Neural cell (in vitro differentiated cells): Measurements from ENCODE around the gene PACC1. TPM values are rescaled to one million over a fixed set of nuclear protein-coding genes. Genes with fewer than 3 reads are reported as not detected.

ENCODE experiments used
- H2AFZ ChIP-seq: fragments of 200-600, 300-800 bp; sonication (generic), shearing (Covaris generic); 2 replicates; pipeline ENCODE4 v1.6.0; 2014; ENCODE audit warnings: low read depth, mild to moderate bottlenecking, antibody characterized with exemption, low read length, moderate library complexity
- H3F3A ChIP-seq: fragments of 200-600 bp; shearing (Covaris generic); 2 replicates; pipeline ENCODE4 v1.6.1; 2016; ENCODE audit warnings: mild to moderate bottlenecking, moderate library complexity, mixed read lengths, antibody characterized with exemption, low read length; ENCODE audit not compliant: insufficient read depth, poor library complexity, severe bottlenecking
- H3K27ac ChIP-seq: fragments of 200-600, 300-800 bp; sonication (generic), shearing (Covaris generic); 2 replicates; pipeline ENCODE4 v1.5.1; 2014; ENCODE audit warnings: mild to moderate bottlenecking, low read length, moderate library complexity
- H3K27me3 ChIP-seq: fragments of 300-800, 200-600 bp; sonication (generic), shearing (Covaris generic); 2 replicates; pipeline ENCODE4 v1.6.0; 2014; ENCODE audit warnings: mild to moderate bottlenecking, low read depth, low read length, moderate library complexity; ENCODE audit not compliant: insufficient read depth
- H3K36me3 ChIP-seq: fragments of 300-800, 200-600 bp; sonication (generic), shearing (Covaris generic); 2 replicates; pipeline ENCODE4 v1.5.1; 2014; ENCODE audit warnings: mild to moderate bottlenecking, antibody characterized with exemption, low read length, moderate library complexity; ENCODE audit not compliant: insufficient read depth
- H3K4me2 ChIP-seq: fragments of 300-800, 200-600 bp; sonication (generic), shearing (Covaris generic); 2 replicates; pipeline ENCODE4 v1.6.0; 2014; ENCODE audit warnings: mild to moderate bottlenecking, low read length
- H3K4me3 ChIP-seq: fragments of 300-800, 200-600 bp; sonication (generic), shearing (Covaris generic); 2 replicates; pipeline ENCODE4 v1.5.1; 2014; ENCODE audit warnings: mild to moderate bottlenecking, low read length, moderate library complexity
- H3K79me2 ChIP-seq: fragments of 200-600 bp; shearing (Covaris generic); replicated peaks from 2 replicates; pipeline ENCODE4 v1.6.0; 2014; ENCODE audit warnings: mild to moderate bottlenecking, low read length, moderate library complexity; ENCODE audit not compliant: insufficient read depth
- H3K9ac ChIP-seq: fragments of 300-800, 200-600 bp; sonication (generic), shearing (Covaris generic); 2 replicates; pipeline ENCODE4 v1.6.1; 2016; ENCODE audit warnings: mild to moderate bottlenecking, low read length, mixed read lengths
- H3K9me2 ChIP-seq: fragments of 200-600 bp; shearing (Covaris generic); 2 replicates; pipeline ENCODE4 v1.6.1; 2016; ENCODE audit warnings: mild to moderate bottlenecking, low read length, mixed read lengths; ENCODE audit not compliant: insufficient read depth
- H3K9me3 ChIP-seq: fragments of 200-600, 300-800 bp; sonication (generic), shearing (Covaris generic); 2 replicates; pipeline ENCODE4 v1.6.1; 2016; ENCODE audit warnings: mild to moderate bottlenecking, mixed run types, low read length, moderate library complexity, mixed read lengths
- H4K20me1 ChIP-seq: fragments of 200-600 bp; shearing (Covaris generic); 2 replicates; pipeline ENCODE4 v1.6.1; 2016; ENCODE audit warnings: mild to moderate bottlenecking, mixed run types; ENCODE audit not compliant: insufficient read depth
- CTCF ChIP-seq: fragments of 450-650 bp; IDR thresholded peaks from 2 replicates; pipeline ENCODE4 v1.5.1; 2014; ENCODE audit warnings: antibody characterized with exemption, mild to moderate bottlenecking, moderate library complexity; ENCODE audit not compliant: poor library complexity, severe bottlenecking
- EP300 ChIP-seq: fragments of 450-650 bp; conservative IDR thresholded peaks from 2 replicates; pipeline ENCODE4 v1.6.1; 2014; ENCODE audit warnings: antibody characterized with exemption, mild to moderate bottlenecking, moderate library complexity; ENCODE audit not compliant: poor library complexity, severe bottlenecking
- EZH2 ChIP-seq: fragments of 200-600, 300-800 bp; shearing (Covaris generic), sonication (generic); IDR thresholded peaks from 2 replicates; pipeline ENCODE4 v1.6.1; 2014; ENCODE audit warnings: antibody characterized with exemption, low read length, borderline replicate concordance, mild to moderate bottlenecking; ENCODE audit not compliant: insufficient read depth, poor library complexity, severe bottlenecking
- MXI1 ChIP-seq: fragments of 450-650 bp; conservative IDR thresholded peaks from 2 replicates; pipeline ENCODE4 v1.6.1; 2014; ENCODE audit warnings: antibody characterized with exemption, mild to moderate bottlenecking; ENCODE audit not compliant: poor library complexity, severe bottlenecking
- POLR2AphosphoS5 ChIP-seq: IDR thresholded peaks from 2 replicates; pipeline ENCODE4 v1.6.1; 2012
- RAD21 ChIP-seq: fragments of 450-650 bp; conservative IDR thresholded peaks from 2 replicates; pipeline ENCODE4 v1.6.1; 2014; ENCODE audit warnings: antibody characterized with exemption, mild to moderate bottlenecking, moderate library complexity
- REST ChIP-seq: IDR thresholded peaks from 2 replicates; pipeline ENCODE4 v1.6.1; 2012; ENCODE audit warnings: borderline replicate concordance
- SMC3 ChIP-seq: fragments of 450-650 bp; conservative IDR thresholded peaks from 2 replicates; pipeline ENCODE4 v1.6.1; 2014; ENCODE audit warnings: antibody characterized with exemption, mild to moderate bottlenecking, moderate library complexity; ENCODE audit not compliant: poor library complexity
- TAF1 ChIP-seq: IDR thresholded peaks from 2 replicates; pipeline ENCODE4 v1.6.1; 2012; ENCODE audit warnings: low read depth
- polyA plus RNA-seq: library from polyadenylated mRNA; depleted of rRNA; stranded (reverse); fragments of >200 nt; gene quantifications from 2 replicates; pipeline ENCODE4 v1.2.3, GENCODE V29; 2014

Gene PACC1
- polyA plus RNA-seq, 1 donor from 2014 or later, result 33.3 TPM

DNA sequence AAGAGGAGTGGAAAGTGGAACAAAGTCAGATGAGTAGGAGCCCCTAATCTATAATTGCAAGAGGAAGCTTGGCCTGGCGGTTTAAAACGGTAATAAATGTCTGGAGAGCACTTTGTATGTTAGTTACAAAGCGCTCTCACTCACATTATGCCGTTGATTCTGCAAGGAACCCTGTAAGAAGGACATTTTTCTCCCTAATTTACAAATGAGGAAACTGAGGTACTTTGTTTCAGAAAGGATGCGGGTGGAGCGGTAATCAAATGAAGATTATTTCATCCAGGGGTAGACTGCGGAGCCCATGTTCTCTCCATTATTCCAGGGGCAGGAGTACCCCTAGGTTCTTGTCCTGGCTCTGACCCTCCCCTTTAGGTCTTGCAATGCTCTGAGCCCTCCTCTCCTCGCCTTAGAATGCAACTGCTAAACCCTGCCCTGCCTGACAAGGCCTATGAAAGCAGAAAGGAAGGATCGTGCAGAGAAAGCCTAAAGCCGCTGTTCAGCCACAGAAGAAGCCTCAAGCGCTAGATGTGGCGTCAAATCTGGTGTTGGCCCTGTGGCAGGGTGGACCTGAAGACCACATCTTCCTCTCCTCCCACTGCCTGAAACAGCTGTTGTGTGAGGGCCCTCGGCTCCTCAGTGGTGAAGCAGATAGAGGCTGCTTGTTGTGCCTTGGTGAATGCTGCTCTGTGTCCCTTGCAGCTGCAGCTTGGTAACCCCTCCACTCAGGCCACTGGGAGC is 588 bp upstream of the PACC1 start:
- H3K4me3 ChIP-seq, result peak overlapping the region; percentile 74
- no peaks in the 10 kb centered on the region for H3K9me3 ChIP-seq
- no peaks in the 10 kb centered on the region for H3K27me3 ChIP-seq
- peak overlapping the region; percentile 84 for H2AFZ ChIP-seq
- no peaks in the 10 kb centered on the region for H3K36me3 ChIP-seq
- H3F3A ChIP-seq, result no peaks in the 10 kb centered on the region
- TF ChIP-seq SMC3 (no peak), RAD21 (no peak), CTCF (no peak), TAF1 (no peak), EP300 (no peak), POLR2AphosphoS5 (no peak), EZH2 (no peak), MXI1 (no peak), REST (no peak)
- no peaks in the 10 kb centered on the region for H4K20me1 ChIP-seq
- H3K4me2 ChIP-seq, result peak overlapping the region; percentile 45
- no peaks in the 10 kb centered on the region for H3K79me2 ChIP-seq
- no peak overlapping the region for H3K27ac ChIP-seq
- no peak overlapping the region for H3K9ac ChIP-seq
- no peaks in the 10 kb centered on the region for H3K9me2 ChIP-seq

GRCh38 chr1:212413902-212414327 is 771 bp downstream of the PACC1 start:
- Histone ChIP-seq H3K4me2 (peak overlapping the region; percentile 48), H3K9me2 (no peaks in the 10 kb centered on the region), H3K27me3 (no peaks in the 10 kb centered on the region), H4K20me1 (no peaks in the 10 kb centered on the region), H3K79me2 (no peaks in the 10 kb centered on the region), H3K9ac (peak overlapping the region; percentile 55), H3K9me3 (no peaks in the 10 kb centered on the region), H2AFZ (peak overlapping the region; percentile 84), H3K27ac (no peak overlapping the region), H3K36me3 (no peaks in the 10 kb centered on the region), H3F3A (no peaks in the 10 kb centered on the region), H3K4me3 (peak overlapping the region; percentile 74)
- TF ChIP-seq TAF1, result no peak
- TF ChIP-seq MXI1, result no peak
- TF ChIP-seq SMC3, result no peak
- TF ChIP-seq EZH2, result no peak
- TF ChIP-seq CTCF, result no peak
- TF ChIP-seq RAD21, result no peak
- TF ChIP-seq POLR2AphosphoS5, result no peak
- no peak for TF ChIP-seq REST
- TF ChIP-seq EP300, result no peak
